Measurements from ENCODE around the gene CALML6. TPM values are rescaled to one million over a fixed set of nuclear protein-coding genes. Genes with fewer than 3 reads are reported as not detected.

CALML6 gene
- total RNA-seq, 1 donor from 2014 or later: 2.3 TPM

DNA sequence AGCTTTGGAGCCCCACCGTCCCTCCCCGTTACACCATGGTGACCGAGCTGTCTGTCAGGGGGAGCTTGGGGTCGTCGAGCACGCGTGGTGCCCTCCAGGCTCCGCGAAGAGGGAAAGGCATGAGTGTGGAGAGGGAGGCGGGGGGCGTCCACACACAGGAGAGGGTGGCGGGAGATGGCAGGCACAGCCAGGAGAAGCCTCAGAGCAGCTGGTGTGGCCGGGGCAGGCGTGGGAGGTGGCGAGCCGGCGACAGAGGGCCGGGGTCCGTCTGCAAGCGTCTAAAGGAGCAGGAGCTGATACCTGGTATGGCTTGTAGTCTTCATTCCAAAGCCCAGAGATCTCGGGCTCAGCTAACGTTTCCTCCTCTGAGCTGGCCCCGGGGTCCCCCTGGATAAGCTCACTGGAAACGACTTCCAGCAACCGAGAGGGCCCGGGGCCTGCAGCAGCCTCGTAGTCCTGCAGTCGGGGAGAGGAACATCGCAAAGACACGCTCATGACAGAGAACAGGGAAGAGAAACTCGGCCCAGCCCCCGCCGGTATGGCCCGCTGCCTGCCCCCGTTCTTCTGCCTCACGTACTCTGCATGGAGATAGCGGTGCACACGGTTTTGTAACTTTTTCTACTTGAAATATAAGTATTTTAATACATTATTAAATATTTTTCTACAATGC is 51.1 kb downstream of the CALML6 start:
- H3K9me3 Mint-ChIP-seq (ENCODE audit: low read depth): peaks cover 2% of the 10 kb centered on the region
- TF ChIP-seq, protein P1, sequence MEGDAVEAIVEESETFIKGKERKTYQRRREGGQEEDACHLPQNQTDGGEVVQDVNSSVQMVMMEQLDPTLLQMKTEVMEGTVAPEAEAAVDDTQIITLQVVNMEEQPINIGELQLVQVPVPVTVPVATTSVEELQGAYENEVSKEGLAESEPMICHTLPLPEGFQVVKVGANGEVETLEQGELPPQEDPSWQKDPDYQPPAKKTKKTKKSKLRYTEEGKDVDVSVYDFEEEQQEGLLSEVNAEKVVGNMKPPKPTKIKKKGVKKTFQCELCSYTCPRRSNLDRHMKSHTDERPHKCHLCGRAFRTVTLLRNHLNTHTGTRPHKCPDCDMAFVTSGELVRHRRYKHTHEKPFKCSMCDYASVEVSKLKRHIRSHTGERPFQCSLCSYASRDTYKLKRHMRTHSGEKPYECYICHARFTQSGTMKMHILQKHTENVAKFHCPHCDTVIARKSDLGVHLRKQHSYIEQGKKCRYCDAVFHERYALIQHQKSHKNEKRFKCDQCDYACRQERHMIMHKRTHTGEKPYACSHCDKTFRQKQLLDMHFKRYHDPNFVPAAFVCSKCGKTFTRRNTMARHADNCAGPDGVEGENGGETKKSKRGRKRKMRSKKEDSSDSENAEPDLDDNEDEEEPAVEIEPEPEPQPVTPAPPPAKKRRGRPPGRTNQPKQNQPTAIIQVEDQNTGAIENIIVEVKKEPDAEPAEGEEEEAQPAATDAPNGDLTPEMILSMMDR (IDR thresholded peaks at IDR 0.05): no peak
- H3K36me3 Mint-ChIP-seq (ENCODE audit: low read depth): no peaks in the 10 kb centered on the region
- DNase-seq (ENCODE audit: low spot score): peak; percentile 82
- H3K4me3 Mint-ChIP-seq (ENCODE audit: unreplicated experiment): no peak overlapping the region
- no peak overlapping the region for H3K27ac Mint-ChIP-seq (ENCODE audit: unreplicated experiment)
- peaks cover 26% of the 10 kb centered on the region for H3K27me3 Mint-ChIP-seq (ENCODE audit: low read depth)
- H3K4me1 Mint-ChIP-seq (ENCODE audit: low read depth): no peaks in the 10 kb centered on the region

Other genes starting within 250 kb of the CALML6 start
- gene SLC35E2B, start 222.5 kb upstream of the CALML6 start, total RNA-seq: 50.9 to 52.2 TPM (median 51.6 TPM) in 3 replicates
- gene CDK11A, start 190.9 kb upstream of the CALML6 start, total RNA-seq: 23.8 to 37.8 TPM (median 26.0 TPM) in 3 replicates
- 66.4 to 75.8 TPM (median 68.1 TPM) in 3 replicates for gene NADK, start 136.8 kb upstream of the CALML6 start, total RNA-seq
- 419 to 543 TPM (median 538 TPM) in 3 replicates for gene GNB1, start 24.2 kb upstream of the CALML6 start, total RNA-seq
- 0.67 to 0.90 TPM (median 0.68 TPM) in 3 replicates for gene TMEM52, start 4.0 kb downstream of the CALML6 start, total RNA-seq
- not detected in 3 replicates for gene CFAP74, start 88.5 kb downstream of the CALML6 start, total RNA-seq
- not detected in 3 replicates for gene GABRD, start 104.1 kb downstream of the CALML6 start, total RNA-seq
- gene PRKCZ, start 135.2 kb downstream of the CALML6 start, total RNA-seq: 4.8 to 7.8 TPM (median 5.1 TPM) in 3 replicates

Data from chondrocyte (in vitro differentiated cells).